GM18870 (cell line): ENCODE measurements around the gene ABI3BP.
"Not testable (repeated sequence)": the region's sequence is repeated elsewhere in the genome, so short reads cannot be mapped to it uniquely, and the experiment has no call there.

ENCODE experiments used
- ATAC-seq: cut with Tn5 transposase; IDR thresholded peaks from one replicate; pipeline ENCODE4 v1.9.1; 2021; ENCODE audit warnings: moderate library complexity; ENCODE audit not compliant: unreplicated experiment

The ABI3BP gene

DNA sequence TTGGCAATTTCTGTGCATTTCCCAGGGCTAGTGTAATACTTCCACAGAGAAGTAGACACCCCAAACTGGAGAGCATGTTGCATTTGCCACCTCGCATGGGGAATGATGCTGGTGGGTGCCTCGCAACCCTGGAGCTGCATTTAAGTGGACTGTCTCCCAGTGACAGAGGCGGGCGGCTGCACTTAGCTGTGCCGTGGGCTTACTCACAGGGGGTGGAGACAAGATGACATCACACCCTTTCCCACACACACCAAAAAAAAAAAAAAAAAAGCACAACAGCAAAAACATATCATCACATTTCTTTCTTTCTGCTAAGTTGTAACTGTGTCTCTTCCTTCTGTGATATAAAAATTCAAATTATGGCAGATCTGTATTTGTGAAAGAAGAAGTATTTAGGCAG lies at the start of gene ABI3BP:
TSS of gene ABI3BP (minus strand) at position 113 of the 400 bp plus-strand sequence. CDS start at position 76, 37 bp downstream.
- no peak for ATAC-seq

- ATAC-seq: no peak
Measured at GRCh38 chr3:101039285-101039684, 46.1 kb upstream of the ABI3BP start.

DNA sequence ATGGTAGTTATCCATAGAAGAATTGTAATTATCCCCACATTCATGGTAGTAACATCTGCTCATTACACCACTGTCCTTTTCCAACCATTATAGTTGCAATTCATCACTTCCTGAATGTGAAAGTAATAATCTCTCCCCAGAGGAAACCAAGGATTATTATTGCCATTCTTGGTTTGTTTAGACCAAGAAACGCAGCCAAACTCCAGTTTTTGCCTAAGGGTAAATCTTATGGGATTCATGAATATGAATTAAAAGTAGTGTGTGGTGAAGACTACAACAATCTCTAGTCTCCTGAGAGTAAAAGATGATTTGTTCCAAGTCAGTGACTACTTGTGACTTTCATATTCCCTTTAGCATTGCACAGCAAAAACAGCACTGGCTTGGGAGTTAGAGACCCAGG lies 45.7 kb upstream of the ABI3BP start:
- no peak for ATAC-seq

DNA sequence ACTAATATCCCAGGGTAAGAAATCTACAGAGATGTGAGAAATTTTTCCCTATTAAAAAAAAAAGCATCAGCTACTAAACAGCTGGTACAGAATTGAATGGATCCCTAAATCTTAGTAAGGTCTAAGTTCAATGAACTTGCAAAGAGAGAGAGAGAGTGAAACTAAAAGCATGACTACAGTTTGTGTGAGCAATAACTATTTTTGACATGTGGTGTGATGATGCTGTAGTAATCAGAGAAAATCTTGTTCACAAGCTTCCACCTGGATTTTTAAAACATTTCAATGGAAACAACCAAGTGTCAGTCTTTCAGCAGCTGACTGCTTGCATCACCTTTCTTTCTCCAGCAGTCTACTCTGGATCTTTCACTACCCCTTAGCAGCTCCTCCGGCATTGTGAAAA lies 45.2 kb upstream of the ABI3BP start:
- no peak for ATAC-seq

GRCh38 chr3:101037613-101038012 lies 44.4 kb upstream of the ABI3BP start:
- ATAC-seq: no peak

DNA sequence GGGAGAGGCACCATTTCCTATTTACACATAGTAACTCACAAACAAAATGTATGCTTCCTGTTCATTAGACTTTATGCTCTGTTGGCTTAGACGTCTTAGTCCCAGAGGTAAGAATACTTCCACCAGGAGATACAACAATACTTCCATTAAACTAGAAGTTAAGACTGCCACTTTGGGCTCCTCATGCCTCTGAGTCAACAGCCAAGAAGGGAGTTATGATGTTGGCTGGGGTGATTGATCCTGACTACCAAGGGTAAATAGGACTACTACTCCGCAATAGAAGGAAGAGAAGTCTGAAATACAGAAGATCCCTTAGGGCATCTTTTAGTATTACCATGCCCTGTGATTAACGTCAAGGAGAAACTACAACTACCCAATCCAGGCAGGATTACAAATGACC lies 43.5 kb upstream of the ABI3BP start:
- ATAC-seq: no peak

GRCh38 chr3:101036213-101036618 lies 43.0 kb upstream of the ABI3BP start:
- no peak for ATAC-seq

- ATAC-seq: no peak
Measured at GRCh38 chr3:101027286-101027685, 34.1 kb upstream of the ABI3BP start.

GRCh38 chr3:101026881-101027280 lies 33.7 kb upstream of the ABI3BP start:
- no peak for ATAC-seq

DNA sequence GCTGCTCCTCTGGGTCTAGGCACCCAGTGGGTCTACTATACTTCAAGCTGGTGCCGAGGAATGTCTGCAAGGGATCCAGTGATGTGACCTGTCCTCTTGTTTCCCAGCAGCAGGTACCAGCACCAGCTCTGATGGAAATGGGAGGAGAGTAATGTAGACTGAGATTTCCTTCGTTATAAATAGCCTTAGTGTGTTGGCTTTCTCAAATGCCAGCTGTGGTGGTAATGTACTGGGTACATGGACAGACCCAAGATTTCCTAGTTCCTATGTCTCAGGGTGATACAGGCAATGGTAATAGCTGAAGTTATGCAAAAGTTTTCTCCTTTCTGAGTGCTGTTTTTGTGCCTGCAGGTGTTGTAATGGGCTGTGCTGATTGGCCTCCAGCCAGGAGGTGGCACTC lies 33.0 kb upstream of the ABI3BP start:
- ATAC-seq: no peak

DNA sequence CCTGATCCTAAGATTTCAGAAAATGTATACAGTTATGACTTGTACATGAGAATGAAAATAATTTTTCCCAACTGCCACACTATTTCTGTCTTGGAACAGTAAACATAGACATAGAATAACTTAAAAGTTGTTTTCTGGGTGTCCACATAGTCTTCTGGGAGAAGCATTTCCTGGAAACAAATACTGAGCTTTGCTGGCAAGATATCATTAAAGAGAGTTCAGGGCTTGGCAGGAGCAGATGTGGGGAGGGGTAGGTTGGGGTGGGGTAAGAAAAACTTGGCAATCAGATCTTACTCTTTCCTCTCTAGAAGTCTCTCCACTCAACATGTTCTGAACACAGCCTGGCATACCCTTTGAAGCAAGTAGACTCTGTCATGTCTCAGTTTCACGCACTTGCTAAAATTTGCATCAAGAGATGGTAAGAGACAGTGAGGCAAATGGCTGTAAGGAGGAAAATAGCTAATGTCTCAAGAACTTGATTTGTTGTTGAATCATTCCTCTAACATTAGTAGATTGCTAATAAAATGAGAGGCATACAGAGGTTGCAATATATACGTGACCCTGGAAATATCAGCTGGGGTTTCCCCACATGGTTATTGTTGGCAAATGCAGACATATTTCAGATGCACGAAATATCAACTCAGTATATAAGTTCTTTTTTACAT lies 27.3 kb upstream of the ABI3BP start:
- ATAC-seq: no peak

DNA sequence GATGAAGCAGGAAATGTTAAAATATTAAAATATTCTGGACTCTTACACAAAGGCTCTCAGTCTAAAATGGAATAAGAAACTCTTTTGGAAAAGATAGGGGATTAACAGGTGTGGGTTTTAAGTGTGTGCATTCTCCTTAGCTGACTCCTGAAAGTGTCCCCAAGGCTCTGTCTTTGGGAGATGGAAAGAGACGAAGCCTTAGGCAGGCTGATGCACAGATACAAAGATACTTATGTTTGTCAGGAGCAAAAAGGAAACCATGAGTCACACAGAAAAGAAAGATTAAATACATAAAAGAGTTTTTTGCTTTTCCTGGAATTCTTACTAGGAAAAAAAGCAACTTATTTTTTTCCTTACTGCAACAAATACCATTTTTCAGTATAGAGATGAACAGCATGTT lies 23.8 kb upstream of the ABI3BP start:
- no peak for ATAC-seq

- not testable (repeated sequence) for ATAC-seq
Measured at GRCh38 chr3:101012312-101012711, 19.1 kb upstream of the ABI3BP start.

GRCh38 chr3:101011136-101011535 lies 17.9 kb upstream of the ABI3BP start:
- no peak for ATAC-seq

- ATAC-seq: no peak
Measured at GRCh38 chr3:101010296-101010695, 17.1 kb upstream of the ABI3BP start.

DNA sequence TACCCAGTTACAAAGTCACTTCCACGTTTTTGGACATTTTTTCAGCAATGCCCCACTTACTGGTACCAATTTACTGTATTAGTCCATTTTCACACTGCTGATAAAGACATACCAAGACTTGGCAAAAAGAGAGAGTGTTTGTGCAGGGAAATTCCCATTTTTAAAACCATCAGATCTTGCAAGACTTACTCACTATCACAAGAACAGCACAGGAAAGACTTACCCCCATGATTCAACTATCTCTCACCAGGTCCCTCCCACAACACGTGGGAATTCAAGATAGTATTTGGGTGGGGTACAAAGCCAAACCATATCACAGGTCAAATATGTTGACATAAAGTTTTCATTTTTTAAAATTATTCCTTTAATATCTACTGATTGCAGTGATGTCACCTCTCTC lies 16.2 kb upstream of the ABI3BP start:
- no peak for ATAC-seq

DNA sequence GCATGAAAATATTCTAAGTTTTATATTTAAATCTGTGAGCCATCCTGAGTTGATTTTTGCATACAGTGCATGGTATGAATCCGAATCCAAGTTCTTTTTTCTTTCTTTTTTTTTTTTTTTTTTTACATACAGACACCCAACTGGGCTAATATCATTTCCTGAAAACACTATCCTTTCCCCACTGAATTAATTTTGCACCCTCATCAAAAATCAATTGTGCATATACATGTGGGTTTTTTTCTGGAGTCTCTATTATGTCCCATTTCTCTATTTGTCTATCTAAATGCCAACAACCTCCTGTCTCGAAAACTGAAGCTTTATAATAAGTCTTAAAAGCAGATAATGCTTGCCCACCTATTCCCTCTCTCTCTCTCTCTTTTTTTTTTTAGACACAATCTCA lies 5.9 kb upstream of the ABI3BP start:
- ATAC-seq: no peak

- ATAC-seq: no peak
Measured at GRCh38 chr3:100994809-100995208, 1.6 kb upstream of the ABI3BP start.

GRCh38 chr3:100994187-100994586 lies 966 bp upstream of the ABI3BP start:
- ATAC-seq: no peak

DNA sequence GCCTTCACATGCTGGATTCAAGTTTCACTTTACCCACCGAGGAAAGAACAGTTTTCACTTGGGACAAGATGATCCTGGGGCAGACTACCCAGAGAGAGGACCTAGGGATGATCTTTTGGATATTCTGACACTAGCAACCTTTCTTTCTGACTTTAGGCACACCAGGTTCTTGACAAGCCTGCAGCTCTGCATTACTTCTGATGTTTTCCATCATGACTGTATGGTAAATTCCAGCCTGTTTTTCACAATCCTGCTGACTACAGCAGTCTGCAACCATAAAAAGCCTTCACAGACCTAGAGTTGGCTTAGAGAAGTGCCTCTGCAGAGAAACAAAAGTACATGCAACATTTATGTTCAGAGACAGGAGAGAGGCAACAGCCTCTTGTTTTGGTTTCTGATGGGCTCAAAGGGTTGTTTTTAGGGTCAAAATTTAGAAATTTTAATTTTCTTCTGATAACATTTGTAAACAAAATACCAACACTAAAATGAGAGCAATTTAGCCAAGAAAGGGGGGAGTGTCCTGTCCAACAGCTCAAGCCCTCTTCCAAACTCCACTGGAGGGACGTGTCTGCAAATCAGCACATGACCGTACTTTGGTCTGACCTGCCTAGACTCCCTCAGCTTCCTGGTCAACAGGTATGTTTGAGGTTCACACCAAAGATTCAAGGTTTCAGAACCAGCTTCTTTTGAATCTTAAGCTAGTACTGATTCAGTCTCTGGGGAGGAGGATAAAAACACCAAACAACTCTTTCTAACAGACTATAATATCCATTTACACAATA lies 799 bp downstream of the ABI3BP start:
- ATAC-seq: no peak

- no peak for ATAC-seq
Measured at GRCh38 chr3:100988080-100988479, 5.1 kb downstream of the ABI3BP start.

DNA sequence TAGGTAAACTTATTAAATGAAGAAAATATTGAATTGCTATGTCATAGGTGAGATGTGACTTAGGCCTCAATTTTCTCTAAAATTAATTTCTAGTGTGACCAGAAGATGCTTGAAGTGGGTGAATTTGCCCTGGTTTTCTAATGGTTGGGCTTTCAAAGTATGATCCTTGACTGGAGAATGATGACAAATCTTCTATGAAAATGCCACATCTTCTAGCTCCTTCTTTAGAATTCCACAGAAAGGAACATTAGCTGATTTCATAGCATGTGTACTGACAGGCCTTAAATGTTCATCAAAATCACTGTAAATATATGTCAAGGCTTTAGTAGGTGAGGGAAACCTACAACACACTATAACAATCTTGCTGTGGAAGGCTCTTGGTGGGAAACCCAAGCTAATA lies 8.9 kb downstream of the ABI3BP start:
- ATAC-seq: no peak

DNA sequence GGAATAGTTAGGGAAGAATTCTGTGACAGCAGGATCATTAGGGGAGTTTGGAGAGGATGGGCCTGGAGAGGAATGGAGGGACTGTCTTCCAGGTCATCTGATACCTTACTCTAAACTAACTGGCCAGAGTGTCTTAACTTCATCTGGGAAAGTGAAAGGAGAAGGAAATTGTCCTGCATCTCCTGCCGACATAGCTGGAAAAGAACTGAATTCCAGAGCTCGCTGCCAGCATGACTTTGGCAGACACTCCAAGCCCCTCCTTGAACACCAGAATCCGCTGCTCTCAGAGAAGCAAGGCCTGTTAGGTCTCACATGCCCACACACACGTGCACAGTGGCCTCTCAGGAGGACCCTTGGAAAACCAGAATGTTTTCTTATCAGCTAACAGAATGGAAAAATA lies 10.5 kb downstream of the ABI3BP start:
- no peak for ATAC-seq
